ENCODE data around the gene ZNF385C. TPM values are rescaled to one million over a fixed set of nuclear protein-coding genes. Genes with fewer than 3 reads are reported as not detected.

Gene ZNF385C
- total and polyA plus RNA-seq, 2 of the 13 experiments (the other 11 are each of a cell fraction or from before 2014, with no cell fraction given) = 2.3 to 6.1 TPM

DNA sequence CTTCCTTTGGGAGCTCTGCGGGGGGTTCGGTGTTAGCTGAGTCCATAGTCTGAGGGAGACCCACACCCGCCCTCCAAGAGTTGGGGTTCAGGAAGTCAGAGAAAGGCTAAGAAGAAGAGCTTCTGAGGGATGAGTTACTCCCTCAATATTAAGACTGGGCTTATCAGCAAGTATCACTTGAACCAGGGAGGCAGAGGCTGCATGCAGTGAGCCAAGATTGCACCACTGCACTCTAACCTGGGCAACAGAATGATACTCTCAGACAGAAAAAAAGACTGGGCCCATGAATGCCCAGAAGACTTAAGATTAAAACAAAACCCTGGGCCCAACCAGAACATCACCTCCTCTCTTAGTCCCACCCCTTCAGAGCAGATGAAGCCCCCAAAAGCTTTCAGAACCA lies 72.3 kb downstream of the ZNF385C start:
- DNase-seq (ENCODE audit: low spot score) (no peak), ATAC-seq (no peak), FAIRE-seq (no peak)
- H3K4me3 ChIP-seq (replicated peaks in 1 of 3; ENCODE audit: insufficient read depth in 1 of 3, low read depth in 2 of 3, low read length in 3 of 3) = no peak overlapping the region
- peaks cover 9 to 27% of the 10 kb centered on the region in 2 experiments for H3K36me3 ChIP-seq (replicated peaks in 1 of 2; ENCODE audit: control insufficient read depth in 1 of 2, insufficient read depth in 2 of 2, low read length in 2 of 2)
- H2AFZ ChIP-seq (ENCODE audit: low read length) = no peak overlapping the region
- 99% methylated on average over 3 of the region's 3 CpGs for WGBS (ENCODE audit: low lambda C conversion rate)
- no peaks in the 10 kb centered on the region for H4K20me1 ChIP-seq (ENCODE audit: insufficient read depth, low read length)
- in situ Hi-C loops (cut with HindIII; ENCODE audit: extremely low pct_ligation_motif_present, low pct_unique_long_range_greater_than_20kb) = loop anchor here (5.0 kb wide), 1 partner anchor 86 kb away; the partner anchor contains the start of gene DHX58
- POLR2A ChIA-PET = interaction anchor here (1.1 to 5.1 kb wide), 8 partner anchors 9 to 338 kb away, joined by 3 to 35 read pairs (median 4); partner anchors contain the start of genes CNP, DHX58 and DNAJC7
- no peaks in the 10 kb centered on the region for H3K27me3 ChIP-seq (ENCODE audit: control insufficient read depth in 1 of 2, insufficient read depth in 2 of 2, low read length in 2 of 2)
- no peaks in the 10 kb centered on the region for H3K9me3 ChIP-seq (ENCODE audit: low read length)
- H3K27ac ChIP-seq (ENCODE audit: extremely low read length, insufficient read depth, low read length) = no peak overlapping the region
- H3K4me1 ChIP-seq (ENCODE audit: insufficient read depth, low read length) = peaks cover 57% of the 10 kb centered on the region
- H3K79me2 ChIP-seq (ENCODE audit: insufficient read depth, low read length) = peaks cover 8% of the 10 kb centered on the region
- BruUV-seq (replicated peaks) = no TSS peak
- intact Hi-C loops (cut with micrococcal nuclease; ENCODE audit: unreplicated experiment) = loop anchor here (2.0 kb wide), 2 partner anchors 41 to 91 kb away; no protein-coding TSS in a partner anchor
- no peak overlapping the region for H3K4me2 ChIP-seq (ENCODE audit: low read depth, low read length)
- TF ChIP-seq ZSCAN22 (CRISPR knock-in tag; IDR thresholded peaks at IDR 0.05) = no peak
- 0 out of 2 replicates have a peak, but pooled peaks have one; percentile 48 for TF ChIP-seq ZC3H13 (CRISPR knock-in tag; IDR thresholded peaks at IDR 0.05)
- H3K9ac ChIP-seq (ENCODE audit: insufficient read depth, low read depth, low read length) = no peak overlapping the region
- CTCF ChIA-PET (ENCODE audit: low intra/inter-chr PET ratio, low total read pairs) = interaction anchor here (1.2 to 2.3 kb wide), 3 partner anchors 24 to 76 kb away, joined by 5 to 16 read pairs (median 8); partner anchors contain the start of gene C17orf113

DNA sequence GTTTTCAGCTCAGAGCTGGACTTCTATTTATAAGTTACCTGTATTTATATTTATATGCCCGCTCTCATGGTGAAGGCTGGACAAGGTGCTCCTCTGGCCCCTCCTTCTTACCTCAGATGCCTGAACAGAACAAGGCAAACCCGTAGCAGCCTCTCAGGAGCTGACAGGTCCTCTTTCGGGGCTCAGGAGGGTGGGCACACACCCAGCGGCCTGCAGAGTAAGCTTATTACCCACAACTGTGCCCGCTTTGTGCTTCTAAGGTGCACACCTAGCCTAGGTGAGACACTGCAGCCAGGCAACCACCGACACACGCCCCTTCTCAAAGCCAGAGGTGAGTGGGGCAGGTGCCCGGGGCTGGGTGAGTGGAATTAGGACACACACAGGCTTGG lies 73.1 kb downstream of the ZNF385C start:
- WGBS (ENCODE audit: low lambda C conversion rate) = 71% methylated on average over 8 of the region's 8 CpGs
- in situ Hi-C loops (cut with HindIII; ENCODE audit: extremely low pct_ligation_motif_present, low pct_unique_long_range_greater_than_20kb) = loop anchor here (5.0 kb wide), 1 partner anchor 87 kb away; the partner anchor contains the start of gene DHX58
- TF ChIP-seq ZNF556 (CRISPR knock-in tag; IDR thresholded peaks at IDR 0.05; ENCODE audit: borderline replicate concordance) (no peak), ZNF839 (CRISPR knock-in tag; IDR thresholded peaks at IDR 0.05; ENCODE audit: borderline replicate concordance) (0 out of 2 replicates have a peak, but pooled peaks have one; percentile 46), ZFP36L1 (CRISPR knock-in tag; IDR thresholded peaks at IDR 0.05) (no peak), YEATS4 (CRISPR knock-in tag; IDR thresholded peaks at IDR 0.05; ENCODE audit: borderline replicate concordance) (no peak), IKZF5 (CRISPR knock-in tag; IDR thresholded peaks at IDR 0.05) (no peak), TEAD3 (CRISPR knock-in tag; optimal IDR thresholded peaks at IDR 0.05; ENCODE audit: borderline replicate concordance) (peak; percentile 4), ZNF619 (CRISPR knock-in tag; IDR thresholded peaks at IDR 0.05) (no peak), FOXO1 (CRISPR knock-in tag; IDR thresholded peaks at IDR 0.05) (no peak), ZNF781 (CRISPR knock-in tag; IDR thresholded peaks at IDR 0.05; ENCODE audit: borderline replicate concordance, not compliant biosample characterization) (peak; percentile 36), MTF2 (CRISPR knock-in tag; IDR thresholded peaks at IDR 0.05; ENCODE audit: borderline replicate concordance) (no peak)
- TF ChIP-seq, protein P1, sequence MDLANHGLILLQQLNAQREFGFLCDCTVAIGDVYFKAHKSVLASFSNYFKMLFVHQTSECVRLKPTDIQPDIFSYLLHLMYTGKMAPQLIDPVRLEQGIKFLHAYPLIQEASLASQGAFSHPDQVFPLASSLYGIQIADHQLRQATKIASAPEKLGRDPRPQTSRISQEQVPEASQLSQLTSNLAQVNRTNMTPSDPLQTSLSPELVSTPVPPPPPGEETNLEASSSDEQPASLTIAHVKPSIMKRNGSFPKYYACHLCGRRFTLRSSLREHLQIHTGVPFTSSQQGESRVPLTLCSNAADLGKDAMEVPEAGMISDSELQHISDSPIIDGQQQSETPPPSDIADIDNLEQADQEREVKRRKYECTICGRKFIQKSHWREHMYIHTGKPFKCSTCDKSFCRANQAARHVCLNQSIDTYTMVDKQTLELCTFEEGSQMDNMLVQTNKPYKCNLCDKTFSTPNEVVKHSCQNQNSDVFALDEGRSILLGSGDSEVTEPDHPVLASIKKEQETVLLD (CRISPR knock-in tag; IDR thresholded peaks at IDR 0.05; ENCODE audit: low read depth) = no peak
- TF ChIP-seq, protein P2, sequence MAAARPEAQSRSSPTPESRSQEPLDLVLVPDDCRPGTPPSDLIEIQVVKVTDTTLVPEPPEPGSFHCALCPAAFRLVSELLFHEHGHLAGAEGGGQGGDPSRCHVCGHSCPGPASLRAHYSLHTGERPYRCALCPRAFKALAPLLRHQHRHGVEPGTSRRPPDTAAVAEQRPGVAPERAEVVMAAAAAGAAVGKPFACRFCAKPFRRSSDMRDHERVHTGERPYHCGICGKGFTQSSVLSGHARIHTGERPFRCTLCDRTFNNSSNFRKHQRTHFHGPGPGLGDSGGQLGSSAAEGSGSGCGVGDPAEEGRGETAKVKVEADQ (CRISPR knock-in tag; IDR thresholded peaks at IDR 0.05; ENCODE audit: borderline replicate concordance) = no peak

More for the DNA sequence above, 73.1 kb downstream of the ZNF385C start:
- Histone ChIP-seq H3K27ac (ENCODE audit: extremely low read length, insufficient read depth, low read length) (no peak overlapping the region), H3K27me3 (ENCODE audit: control insufficient read depth in 1 of 2, insufficient read depth in 2 of 2, low read length in 2 of 2) (no peaks in the 10 kb centered on the region; a peak in 1 of 5 replicates), H2AFZ (ENCODE audit: low read length) (no peak overlapping the region), H3K36me3 (replicated peaks in 1 of 2; ENCODE audit: control insufficient read depth in 1 of 2, insufficient read depth in 2 of 2, low read length in 2 of 2) (peaks cover 9 to 27% of the 10 kb centered on the region in 2 experiments), H4K20me1 (ENCODE audit: insufficient read depth, low read length) (no peaks in the 10 kb centered on the region), H3K4me1 (ENCODE audit: insufficient read depth, low read length) (peaks cover 60% of the 10 kb centered on the region), H3K4me3 (replicated peaks in 1 of 3; ENCODE audit: insufficient read depth in 1 of 3, low read depth in 2 of 3, low read length in 3 of 3) (no peak overlapping the region), H3K9ac (ENCODE audit: insufficient read depth, low read depth, low read length) (no peak overlapping the region), H3K9me3 (ENCODE audit: low read length) (no peaks in the 10 kb centered on the region), H3K4me2 (ENCODE audit: low read depth, low read length) (peak overlapping the region; percentile 0; the same call in 1 of the 2 replicates), H3K79me2 (ENCODE audit: insufficient read depth, low read length) (peaks cover 13% of the 10 kb centered on the region)
- intact Hi-C loops (cut with micrococcal nuclease; ENCODE audit: unreplicated experiment) = loop anchor here (2.0 kb wide), 2 partner anchors 42 to 92 kb away; no protein-coding TSS in a partner anchor
- DNase-seq (ENCODE audit: low spot score) (no peak), FAIRE-seq (no peak), ATAC-seq (no peak)
- no TSS peak for BruUV-seq (replicated peaks)
- CTCF ChIA-PET (ENCODE audit: low intra/inter-chr PET ratio, low total read pairs) = interaction anchor here (1.3 to 2.3 kb wide), 5 partner anchors 38 to 91 kb away, joined by 5 to 20 read pairs (median 11); no protein-coding TSS in a partner anchor
- POLR2A ChIA-PET = interaction anchor here (0.8 to 5.1 kb wide), 7 partner anchors 8 to 91 kb away, joined by 3 to 35 read pairs (median 4); partner anchors contain the start of genes CNP and DNAJC7
